T47D (cell line): ENCODE measurements around the gene RNF148.

Experiments
- DNase-seq, 2 experiments: peaks; one replicate each; pipeline versions ENCODE4 v3.0.0 to v3.0.0-alpha.2; 2011 to 2012; ENCODE audit warnings: low read depth in 1 of 2, low spot score in 1 of 2
- JUND ChIP-seq: IDR thresholded peaks from 2 replicates; pipeline ENCODE4 v1.6.1; 2012; ENCODE audit warnings: low read depth
- in situ Hi-C: cut with HindIII; loops from 2 replicates; pipeline ENCODE4 v1.10.0; 2016; ENCODE audit warnings: low sequenced_read_pairs, low pct_unique_long_range_greater_than_20kb

Gene RNF148

DNA sequence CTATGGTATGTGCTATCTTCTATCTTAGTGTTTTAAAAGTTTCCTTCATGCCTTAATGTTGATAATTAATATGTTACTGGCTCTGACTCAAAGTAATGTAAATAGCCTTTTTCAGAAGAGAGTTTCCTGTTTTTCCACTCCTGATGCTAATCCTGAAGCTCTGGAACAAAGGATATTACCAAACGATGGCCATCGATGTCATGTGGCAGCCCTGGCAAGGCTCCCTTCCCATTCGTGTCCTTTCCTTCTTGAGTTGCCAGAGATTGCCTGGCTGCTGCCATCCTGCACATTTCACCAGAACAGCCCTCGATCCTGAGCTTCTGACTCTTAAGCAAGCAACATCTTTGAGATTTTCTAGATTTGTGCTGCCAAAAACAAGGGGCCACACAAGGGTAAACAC lies 49.8 kb downstream of the RNF148 start:
- in situ Hi-C loops, result no loop called here
- DNase-seq, result peak in 1 of 2 experiments; percentile 13

More for the DNA sequence above, 49.8 kb downstream of the RNF148 start:
- no peak for TF ChIP-seq JUND
